ENCODE measurements around the gene OTX1.

DNA sequence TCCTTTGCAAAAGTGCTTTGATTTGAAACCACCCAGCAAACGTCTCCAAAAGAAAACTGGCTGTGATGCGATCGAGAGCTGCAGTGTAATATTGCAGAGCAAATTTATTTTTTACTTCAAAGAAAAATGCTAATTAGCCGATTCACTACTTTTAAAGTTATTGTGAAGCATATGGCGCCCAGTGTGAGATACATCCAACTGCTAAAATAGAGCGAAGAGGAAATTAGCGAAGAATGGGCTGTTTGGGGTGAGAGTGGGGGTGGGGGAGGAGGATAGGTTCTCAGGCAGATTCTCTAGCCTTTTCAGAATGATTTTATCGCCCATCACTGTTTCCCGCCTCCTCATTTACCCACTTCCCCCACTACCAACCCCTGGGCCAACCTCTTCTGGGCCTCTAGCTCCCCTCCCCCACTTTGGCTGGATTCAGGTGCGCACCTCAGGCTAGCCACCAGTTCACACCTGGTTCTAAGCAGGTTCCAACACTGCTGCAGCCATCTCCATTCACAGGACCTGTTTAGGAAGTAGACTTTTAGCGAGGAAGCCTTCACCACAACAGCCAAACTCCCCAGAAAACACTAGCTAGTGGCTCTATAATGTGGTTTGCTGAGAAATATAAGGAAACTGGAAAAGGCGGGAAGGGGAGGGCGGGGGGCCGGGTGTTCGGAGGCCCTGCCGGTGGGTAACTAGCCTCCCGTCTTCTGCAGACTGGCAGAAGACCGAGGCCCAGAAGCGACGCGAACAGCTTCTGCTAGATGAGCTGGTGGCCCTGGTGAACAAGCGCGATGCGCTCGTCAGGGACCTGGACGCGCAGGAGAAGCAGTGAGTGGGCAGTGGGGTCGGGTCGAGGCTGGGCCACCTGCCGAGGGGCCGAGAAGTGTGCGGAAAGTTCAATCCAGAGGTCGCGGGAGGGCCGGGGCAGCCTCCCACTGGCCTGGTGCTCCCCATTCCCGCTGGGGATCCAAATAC lies 6.0 kb upstream of the OTX1 start:
- TF ChIP-seq, protein P1, sequence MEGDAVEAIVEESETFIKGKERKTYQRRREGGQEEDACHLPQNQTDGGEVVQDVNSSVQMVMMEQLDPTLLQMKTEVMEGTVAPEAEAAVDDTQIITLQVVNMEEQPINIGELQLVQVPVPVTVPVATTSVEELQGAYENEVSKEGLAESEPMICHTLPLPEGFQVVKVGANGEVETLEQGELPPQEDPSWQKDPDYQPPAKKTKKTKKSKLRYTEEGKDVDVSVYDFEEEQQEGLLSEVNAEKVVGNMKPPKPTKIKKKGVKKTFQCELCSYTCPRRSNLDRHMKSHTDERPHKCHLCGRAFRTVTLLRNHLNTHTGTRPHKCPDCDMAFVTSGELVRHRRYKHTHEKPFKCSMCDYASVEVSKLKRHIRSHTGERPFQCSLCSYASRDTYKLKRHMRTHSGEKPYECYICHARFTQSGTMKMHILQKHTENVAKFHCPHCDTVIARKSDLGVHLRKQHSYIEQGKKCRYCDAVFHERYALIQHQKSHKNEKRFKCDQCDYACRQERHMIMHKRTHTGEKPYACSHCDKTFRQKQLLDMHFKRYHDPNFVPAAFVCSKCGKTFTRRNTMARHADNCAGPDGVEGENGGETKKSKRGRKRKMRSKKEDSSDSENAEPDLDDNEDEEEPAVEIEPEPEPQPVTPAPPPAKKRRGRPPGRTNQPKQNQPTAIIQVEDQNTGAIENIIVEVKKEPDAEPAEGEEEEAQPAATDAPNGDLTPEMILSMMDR (conservative IDR thresholded peaks at IDR 0.05; ENCODE audit: low read depth in 2 of 2), result no peak
- TF ChIP-seq, protein P2, sequence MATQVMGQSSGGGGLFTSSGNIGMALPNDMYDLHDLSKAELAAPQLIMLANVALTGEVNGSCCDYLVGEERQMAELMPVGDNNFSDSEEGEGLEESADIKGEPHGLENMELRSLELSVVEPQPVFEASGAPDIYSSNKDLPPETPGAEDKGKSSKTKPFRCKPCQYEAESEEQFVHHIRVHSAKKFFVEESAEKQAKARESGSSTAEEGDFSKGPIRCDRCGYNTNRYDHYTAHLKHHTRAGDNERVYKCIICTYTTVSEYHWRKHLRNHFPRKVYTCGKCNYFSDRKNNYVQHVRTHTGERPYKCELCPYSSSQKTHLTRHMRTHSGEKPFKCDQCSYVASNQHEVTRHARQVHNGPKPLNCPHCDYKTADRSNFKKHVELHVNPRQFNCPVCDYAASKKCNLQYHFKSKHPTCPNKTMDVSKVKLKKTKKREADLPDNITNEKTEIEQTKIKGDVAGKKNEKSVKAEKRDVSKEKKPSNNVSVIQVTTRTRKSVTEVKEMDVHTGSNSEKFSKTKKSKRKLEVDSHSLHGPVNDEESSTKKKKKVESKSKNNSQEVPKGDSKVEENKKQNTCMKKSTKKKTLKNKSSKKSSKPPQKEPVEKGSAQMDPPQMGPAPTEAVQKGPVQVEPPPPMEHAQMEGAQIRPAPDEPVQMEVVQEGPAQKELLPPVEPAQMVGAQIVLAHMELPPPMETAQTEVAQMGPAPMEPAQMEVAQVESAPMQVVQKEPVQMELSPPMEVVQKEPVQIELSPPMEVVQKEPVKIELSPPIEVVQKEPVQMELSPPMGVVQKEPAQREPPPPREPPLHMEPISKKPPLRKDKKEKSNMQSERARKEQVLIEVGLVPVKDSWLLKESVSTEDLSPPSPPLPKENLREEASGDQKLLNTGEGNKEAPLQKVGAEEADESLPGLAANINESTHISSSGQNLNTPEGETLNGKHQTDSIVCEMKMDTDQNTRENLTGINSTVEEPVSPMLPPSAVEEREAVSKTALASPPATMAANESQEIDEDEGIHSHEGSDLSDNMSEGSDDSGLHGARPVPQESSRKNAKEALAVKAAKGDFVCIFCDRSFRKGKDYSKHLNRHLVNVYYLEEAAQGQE (IDR thresholded peaks at IDR 0.05; ENCODE audit: unreplicated experiment), result no peak
- no peak for TF ChIP-seq EZH2phosphoT487 (IDR thresholded peaks at IDR 0.05; ENCODE audit: unreplicated experiment)
- no peak for TF ChIP-seq POLR2AphosphoS5 (IDR thresholded peaks at IDR 0.05; ENCODE audit: low read depth)
- no peak for TF ChIP-seq EZH2 (IDR thresholded peaks at IDR 0.05; ENCODE audit: low read depth, unreplicated experiment)
- no peak for TF ChIP-seq JUNB (IDR thresholded peaks at IDR 0.05; ENCODE audit: unreplicated experiment)
- no peak for TF ChIP-seq STAT1 (IDR thresholded peaks at IDR 0.05; ENCODE audit: unreplicated experiment)
- TF ChIP-seq, protein P3, sequence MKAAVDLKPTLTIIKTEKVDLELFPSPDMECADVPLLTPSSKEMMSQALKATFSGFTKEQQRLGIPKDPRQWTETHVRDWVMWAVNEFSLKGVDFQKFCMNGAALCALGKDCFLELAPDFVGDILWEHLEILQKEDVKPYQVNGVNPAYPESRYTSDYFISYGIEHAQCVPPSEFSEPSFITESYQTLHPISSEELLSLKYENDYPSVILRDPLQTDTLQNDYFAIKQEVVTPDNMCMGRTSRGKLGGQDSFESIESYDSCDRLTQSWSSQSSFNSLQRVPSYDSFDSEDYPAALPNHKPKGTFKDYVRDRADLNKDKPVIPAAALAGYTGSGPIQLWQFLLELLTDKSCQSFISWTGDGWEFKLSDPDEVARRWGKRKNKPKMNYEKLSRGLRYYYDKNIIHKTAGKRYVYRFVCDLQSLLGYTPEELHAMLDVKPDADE (IDR thresholded peaks at IDR 0.05), result no peak
- TF ChIP-seq ZNF331 (CRISPR knock-in tag; IDR thresholded peaks at IDR 0.05; ENCODE audit: low read depth), result no peak
- peak; percentile 32; the same call in 1 of the 2 replicates for TF ChIP-seq CREB1 (CRISPR knock-in tag; IDR thresholded peaks at IDR 0.05; ENCODE audit: low read depth)
- peak; percentile 62 for TF ChIP-seq NANOG (IDR thresholded peaks at IDR 0.05; ENCODE audit: borderline replicate concordance)
- TF ChIP-seq ZNF114 (CRISPR knock-in tag; IDR thresholded peaks at IDR 0.05), result no peak
